Activated CD8-positive, alpha-beta memory T cell treated with anti-CD3 and anti-CD28 coated beads, Interleukin-2, amount 10 ng/mL, durations not matched to agents 7 days and 5 days (primary cell): Measurements from ENCODE around the gene ZNF804B. TPM values are rescaled to one million over a fixed set of nuclear protein-coding genes. Genes with fewer than 3 reads are reported as not detected.

Experiments
- ATAC-seq: fragments of 150-1000 bp; cut with Tn5 transposase; one replicate; pipeline ENCODE4 v1.10.0; 2021; ENCODE audit warnings: moderate library complexity
- CTCF ChIA-PET: fragments of 350-600 bp; sonication (Branson Sonifier 250); formaldehyde crosslinking; loops from one replicate; lab custom pipeline; 2021; ENCODE audit warnings: antibody characterized with exemption; lab: Charles Lee
- DNase-seq: peaks from one replicate; pipeline ENCODE4 v3.0.0-alpha.2; 2020
- H3K27ac Mint-ChIP-seq: one replicate; pipeline ENCODE4 v1.8.0; 2021; ENCODE audit warnings: mild to moderate bottlenecking, mixed read lengths
- H3K27me3 Mint-ChIP-seq: one replicate; pipeline ENCODE4 v1.8.0; 2021; ENCODE audit warnings: mixed read lengths
- H3K36me3 Mint-ChIP-seq: one replicate; pipeline ENCODE4 v1.8.0; 2021; ENCODE audit warnings: mild to moderate bottlenecking, mixed read lengths
- H3K4me1 Mint-ChIP-seq: one replicate; pipeline ENCODE4 v1.8.0; 2021; ENCODE audit warnings: mixed read lengths
- H3K4me3 Mint-ChIP-seq: one replicate; pipeline ENCODE4 v1.8.0; 2021; ENCODE audit warnings: mild to moderate bottlenecking, moderate library complexity, mixed read lengths
- H3K9me3 Mint-ChIP-seq: one replicate; pipeline ENCODE4 v1.8.0; 2022; ENCODE audit warnings: low read depth, mixed read lengths
- total RNA-seq, 2 experiments: library from RNA; stranded (reverse); gene quantifications; one replicate each; pipeline ENCODE4 v1.2.3, GENCODE V29; 2021

The ZNF804B gene
- total RNA-seq, 2 experiments from 2014 or later = not detected

DNA sequence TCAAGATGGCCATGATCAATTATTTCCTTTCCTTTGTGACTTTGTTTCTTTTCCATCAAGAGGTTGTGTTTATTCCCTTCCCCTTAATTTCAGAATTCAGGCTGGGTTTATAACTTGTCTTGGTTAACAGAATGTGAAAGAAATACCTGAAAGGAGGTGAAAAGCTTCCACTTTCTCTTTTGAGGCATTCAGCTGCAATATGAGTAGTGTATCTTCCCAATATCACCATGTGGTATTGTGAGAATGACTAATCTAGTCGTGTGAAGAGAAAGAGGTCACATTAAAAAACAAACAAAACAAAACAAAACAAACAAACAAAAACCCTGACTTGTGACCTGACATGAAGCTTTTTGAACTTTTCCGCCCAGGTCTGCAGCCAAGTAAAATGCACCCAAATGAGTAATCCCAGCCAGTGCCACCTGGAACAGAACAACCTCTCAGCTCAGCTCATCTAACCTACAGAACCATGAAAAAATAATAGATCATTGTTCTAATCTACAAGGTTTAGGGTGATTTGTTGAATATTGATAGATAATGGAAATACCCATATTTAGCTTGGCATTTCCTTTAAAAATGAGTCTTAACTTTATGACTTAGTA is 106.9 kb downstream of the ZNF804B start:
- DNase-seq (no peak), ATAC-seq (no peak)
- Mint-ChIP-seq H3K27ac (no peak overlapping the region), H3K4me3 (no peak overlapping the region), H3K27me3 (no peaks in the 10 kb centered on the region), H3K4me1 (no peaks in the 10 kb centered on the region), H3K36me3 (no peaks in the 10 kb centered on the region), H3K9me3 (no peaks in the 10 kb centered on the region)
- CTCF ChIA-PET = no interaction called here

DNA sequence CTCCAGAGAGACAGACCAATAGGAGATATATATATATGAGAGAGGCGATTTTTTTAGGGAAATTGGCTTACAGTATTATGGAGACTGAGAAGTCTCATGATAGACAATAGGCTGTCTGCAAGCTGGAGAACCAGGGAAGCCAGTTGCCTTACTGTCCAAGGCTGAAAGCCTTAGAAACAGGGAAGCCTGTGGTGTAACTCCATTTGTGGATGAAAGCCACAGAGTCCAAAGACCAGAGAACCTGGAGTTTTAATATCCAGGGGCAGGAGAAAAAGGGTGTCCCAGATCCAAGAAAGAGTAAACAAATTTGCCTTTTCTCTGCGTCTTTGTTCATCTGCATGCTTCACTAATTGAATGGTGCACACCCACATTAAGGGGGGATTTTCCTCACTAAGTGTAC is 107.7 kb downstream of the ZNF804B start:
- DNase-seq (no peak), ATAC-seq (no peak)
- CTCF ChIA-PET = no interaction called here
- no peaks in the 10 kb centered on the region for H3K36me3 Mint-ChIP-seq
- H3K9me3 Mint-ChIP-seq = no peaks in the 10 kb centered on the region
- no peaks in the 10 kb centered on the region for H3K4me1 Mint-ChIP-seq
- no peak overlapping the region for H3K27ac Mint-ChIP-seq
- H3K4me3 Mint-ChIP-seq = no peak overlapping the region
- H3K27me3 Mint-ChIP-seq = no peaks in the 10 kb centered on the region

DNA sequence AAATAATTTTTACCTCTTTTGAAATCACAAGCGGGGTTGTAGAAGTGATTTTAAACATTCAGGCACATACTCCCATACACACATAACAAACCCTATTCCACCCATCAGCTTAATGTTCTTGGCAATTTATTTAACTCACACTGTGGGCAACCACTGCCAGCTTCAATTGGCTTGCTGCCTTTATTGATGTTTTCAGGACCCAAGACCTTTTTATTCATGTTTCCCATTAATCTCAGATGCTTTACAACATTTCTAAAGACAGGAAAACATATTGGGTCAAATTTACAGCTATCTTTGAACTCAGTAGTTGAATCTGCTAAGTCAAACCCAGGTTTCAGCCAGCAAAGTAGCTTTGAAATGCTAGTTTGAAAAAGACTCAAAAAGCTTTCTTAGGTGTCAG is 109.0 kb downstream of the ZNF804B start:
- ATAC-seq (no peak), DNase-seq (no peak)
- no peak overlapping the region for H3K27ac Mint-ChIP-seq
- H3K9me3 Mint-ChIP-seq = no peaks in the 10 kb centered on the region
- no peaks in the 10 kb centered on the region for H3K4me1 Mint-ChIP-seq
- no peaks in the 10 kb centered on the region for H3K27me3 Mint-ChIP-seq
- CTCF ChIA-PET = interaction anchor here (0.7 kb wide), 1 partner anchor 9 kb away, joined by 3 read pairs; no protein-coding TSS in a partner anchor
- no peak overlapping the region for H3K4me3 Mint-ChIP-seq
- H3K36me3 Mint-ChIP-seq = no peaks in the 10 kb centered on the region

DNA sequence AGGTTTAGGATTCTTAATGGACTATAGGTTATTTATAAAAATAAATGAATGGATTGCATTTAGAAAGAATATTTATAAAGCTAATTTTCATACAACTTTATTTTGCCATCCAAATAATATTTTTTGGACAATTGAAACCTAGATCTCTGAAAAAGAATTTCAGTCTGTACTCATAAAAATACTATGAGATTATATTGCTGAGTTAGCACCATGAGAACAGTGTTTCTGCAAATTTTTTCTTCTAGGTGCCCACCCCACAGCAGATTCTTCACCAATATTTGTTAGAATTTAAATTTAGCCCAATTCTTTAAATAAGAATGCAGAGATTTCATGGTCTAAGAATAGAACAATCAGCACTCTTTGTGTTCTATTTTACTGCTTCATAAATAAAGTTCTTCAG is 121.6 kb downstream of the ZNF804B start:
- Mint-ChIP-seq H3K4me3 (no peak overlapping the region), H3K36me3 (no peaks in the 10 kb centered on the region), H3K9me3 (no peaks in the 10 kb centered on the region), H3K27me3 (no peaks in the 10 kb centered on the region), H3K4me1 (no peaks in the 10 kb centered on the region), H3K27ac (no peak overlapping the region)
- DNase-seq = no peak
- ATAC-seq = no peak
- CTCF ChIA-PET = no interaction called here

DNA sequence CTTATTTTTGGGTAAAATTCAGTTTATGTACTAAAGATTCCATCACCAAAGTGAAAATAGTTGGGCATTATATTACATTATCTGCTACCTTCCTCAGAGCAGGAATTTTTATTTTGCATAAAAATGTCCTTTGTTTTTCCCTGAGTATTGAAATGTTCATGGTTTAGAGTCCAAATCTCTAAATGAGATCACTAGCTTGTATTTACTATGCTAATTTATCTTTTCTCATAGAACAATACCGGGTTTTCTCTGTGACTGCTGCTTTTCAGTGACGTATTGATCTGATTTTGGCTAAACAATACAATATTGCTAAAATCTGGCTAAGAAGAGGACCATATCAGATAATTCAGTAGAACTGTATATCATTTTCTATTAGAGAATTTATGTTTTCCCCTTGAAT is 125.6 kb downstream of the ZNF804B start:
- Mint-ChIP-seq H3K9me3 (no peaks in the 10 kb centered on the region), H3K27ac (no peak overlapping the region), H3K27me3 (no peaks in the 10 kb centered on the region), H3K4me3 (no peak overlapping the region), H3K36me3 (no peaks in the 10 kb centered on the region), H3K4me1 (no peaks in the 10 kb centered on the region)
- DNase-seq (no peak), ATAC-seq (no peak)
- CTCF ChIA-PET = no interaction called here

DNA sequence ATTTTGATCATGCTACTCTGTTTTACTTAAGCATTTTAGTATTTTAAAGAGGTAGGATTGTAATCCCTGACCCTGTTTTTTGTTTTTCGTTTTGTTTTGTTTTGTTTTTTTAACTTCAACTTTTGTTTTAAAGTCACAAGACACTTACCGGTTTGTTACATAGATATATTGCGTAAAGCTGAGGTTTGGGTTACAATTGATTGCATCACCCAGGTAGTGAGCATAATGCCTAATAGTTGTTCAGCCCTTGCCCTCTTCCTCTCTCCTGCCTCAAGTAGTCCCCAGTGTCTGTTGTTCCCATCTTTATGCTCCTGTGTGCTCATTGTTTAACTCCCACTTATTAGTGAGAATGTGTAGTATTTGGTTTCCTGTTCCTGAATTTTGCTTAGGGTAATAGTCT is 129.2 kb downstream of the ZNF804B start:
- H3K9me3 Mint-ChIP-seq = no peaks in the 10 kb centered on the region
- H3K27me3 Mint-ChIP-seq = no peaks in the 10 kb centered on the region
- ATAC-seq = no peak
- no peak for DNase-seq
- H3K36me3 Mint-ChIP-seq = no peaks in the 10 kb centered on the region
- H3K4me3 Mint-ChIP-seq = no peak overlapping the region
- CTCF ChIA-PET = no interaction called here
- no peak overlapping the region for H3K27ac Mint-ChIP-seq
- H3K4me1 Mint-ChIP-seq = no peaks in the 10 kb centered on the region

DNA sequence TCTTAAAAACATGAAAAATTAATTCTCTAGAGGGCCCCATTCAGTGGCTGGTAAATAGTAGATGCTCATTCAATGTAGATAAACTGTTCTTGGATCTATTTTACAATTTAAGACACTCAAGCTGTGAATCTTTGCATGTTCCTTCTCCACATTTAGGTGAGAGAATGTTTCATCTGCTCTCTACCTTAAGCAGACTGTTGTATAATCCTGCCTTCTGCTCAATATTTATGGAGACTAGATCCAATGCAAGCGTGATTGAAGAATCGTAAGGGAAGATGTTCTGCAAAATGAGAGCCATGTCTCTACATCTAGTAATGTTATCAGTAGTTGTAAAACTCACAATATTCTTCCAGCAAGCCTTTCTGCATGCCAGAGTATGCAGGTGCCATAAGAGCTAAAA is 151.0 kb downstream of the ZNF804B start:
- ATAC-seq (no peak), DNase-seq (no peak)
- CTCF ChIA-PET = no interaction called here
- peaks cover 3% of the 10 kb centered on the region for H3K9me3 Mint-ChIP-seq
- H3K4me3 Mint-ChIP-seq = no peak overlapping the region
- H3K4me1 Mint-ChIP-seq = no peaks in the 10 kb centered on the region
- H3K27me3 Mint-ChIP-seq = no peaks in the 10 kb centered on the region
- H3K27ac Mint-ChIP-seq = no peak overlapping the region
- H3K36me3 Mint-ChIP-seq = no peaks in the 10 kb centered on the region

DNA sequence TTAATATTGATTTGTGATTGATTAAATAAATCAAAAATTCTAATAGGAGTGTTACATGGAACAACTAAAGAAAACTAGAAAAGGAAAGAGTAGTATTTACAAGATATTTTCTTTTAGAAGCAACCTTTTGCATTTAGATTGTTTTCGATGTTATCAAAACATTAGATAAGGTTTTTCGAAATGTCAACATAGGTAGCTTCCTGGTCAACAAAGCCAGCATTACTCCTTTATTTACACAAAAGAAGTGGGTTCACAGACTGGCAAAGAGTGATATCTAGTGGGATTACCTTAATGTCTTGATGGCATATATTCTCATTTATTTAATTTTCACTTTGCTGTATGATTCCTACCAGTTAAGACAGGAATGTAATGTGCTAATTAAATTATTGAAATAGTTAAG is 153.4 kb downstream of the ZNF804B start:
- no peaks in the 10 kb centered on the region for H3K27me3 Mint-ChIP-seq
- CTCF ChIA-PET = no interaction called here
- no peak overlapping the region for H3K27ac Mint-ChIP-seq
- H3K4me3 Mint-ChIP-seq = no peak overlapping the region
- peaks cover 3% of the 10 kb centered on the region for H3K9me3 Mint-ChIP-seq
- H3K36me3 Mint-ChIP-seq = no peaks in the 10 kb centered on the region
- ATAC-seq = no peak
- H3K4me1 Mint-ChIP-seq = no peaks in the 10 kb centered on the region
- no peak for DNase-seq

DNA sequence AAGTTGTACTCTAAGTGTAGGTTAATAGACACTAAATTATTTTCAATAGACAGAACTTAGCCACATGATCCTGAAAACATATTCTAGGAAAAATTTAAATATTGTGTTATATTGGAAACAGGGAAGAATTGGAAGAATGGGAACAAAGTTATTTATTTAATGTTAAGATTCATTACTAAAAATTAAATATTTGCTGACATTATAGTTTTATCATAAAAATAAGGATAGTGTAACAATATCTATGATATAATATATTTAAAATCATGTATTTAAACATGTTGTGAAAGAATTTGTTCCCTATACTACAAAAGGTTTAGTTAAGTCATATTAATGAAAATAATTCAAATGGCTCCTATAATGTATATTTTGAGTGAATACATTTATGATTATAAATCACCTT is 156.1 kb downstream of the ZNF804B start:
- H3K4me1 Mint-ChIP-seq = no peaks in the 10 kb centered on the region
- ATAC-seq (no peak), DNase-seq (no peak)
- H3K27me3 Mint-ChIP-seq = no peaks in the 10 kb centered on the region
- no peaks in the 10 kb centered on the region for H3K36me3 Mint-ChIP-seq
- H3K27ac Mint-ChIP-seq = no peak overlapping the region
- CTCF ChIA-PET = no interaction called here
- no peaks in the 10 kb centered on the region for H3K9me3 Mint-ChIP-seq
- no peak overlapping the region for H3K4me3 Mint-ChIP-seq

DNA sequence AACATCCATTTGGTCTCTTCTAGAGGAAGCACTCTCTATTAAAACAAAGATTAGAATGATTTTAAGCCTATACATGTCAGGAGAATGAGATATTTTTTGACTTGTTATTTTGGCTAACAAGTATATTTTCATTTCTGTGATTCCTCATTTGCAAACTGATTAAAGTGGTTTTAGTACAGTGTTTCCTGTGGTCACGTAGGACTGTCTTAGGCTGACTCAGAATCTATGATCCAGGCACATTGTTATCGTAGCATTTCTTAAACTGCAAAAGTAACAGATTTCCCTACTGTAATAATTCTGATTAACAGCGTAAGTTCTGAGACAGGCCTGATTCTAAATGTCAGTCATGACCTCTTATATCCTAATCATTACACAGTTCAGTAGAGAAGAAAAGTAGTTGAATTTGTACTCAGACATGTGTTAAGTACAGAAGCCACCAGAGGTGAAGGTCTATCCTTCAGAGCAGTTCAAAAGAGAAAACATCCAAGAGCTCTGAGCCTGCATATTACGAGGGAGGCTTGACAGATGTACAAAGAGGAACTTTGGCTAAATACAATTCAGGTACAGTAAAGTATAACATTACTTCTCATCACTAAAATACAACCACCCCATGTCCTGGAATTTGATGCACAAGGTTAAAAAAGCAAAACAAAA is 160.1 kb downstream of the ZNF804B start:
- CTCF ChIA-PET = no interaction called here
- no peak overlapping the region for H3K4me3 Mint-ChIP-seq
- no peaks in the 10 kb centered on the region for H3K9me3 Mint-ChIP-seq
- H3K36me3 Mint-ChIP-seq = no peaks in the 10 kb centered on the region
- no peak for DNase-seq
- H3K27ac Mint-ChIP-seq = no peak overlapping the region
- H3K27me3 Mint-ChIP-seq = no peaks in the 10 kb centered on the region
- H3K4me1 Mint-ChIP-seq = no peaks in the 10 kb centered on the region
- ATAC-seq = no peak

DNA sequence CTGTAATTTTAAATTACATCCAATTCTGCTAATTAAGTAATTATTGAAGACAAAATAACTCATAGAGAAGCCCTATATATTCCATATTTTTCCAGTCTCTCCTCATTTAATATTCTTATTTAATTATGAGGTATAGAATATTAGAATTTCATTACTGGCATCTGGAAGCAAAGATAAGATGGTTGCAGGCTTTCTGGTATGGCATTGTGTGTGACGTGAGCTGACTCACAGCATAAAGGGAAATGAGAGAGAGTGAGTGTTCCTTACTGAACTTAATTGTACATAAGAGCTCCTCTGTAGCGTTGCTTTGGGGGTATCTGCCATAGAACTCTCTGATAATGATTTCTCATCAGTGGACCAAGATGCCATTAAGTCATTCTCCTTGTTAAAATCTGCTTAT is 163.4 kb downstream of the ZNF804B start:
- Mint-ChIP-seq H3K4me1 (no peaks in the 10 kb centered on the region), H3K9me3 (no peaks in the 10 kb centered on the region), H3K36me3 (no peaks in the 10 kb centered on the region), H3K27me3 (no peaks in the 10 kb centered on the region), H3K27ac (no peak overlapping the region), H3K4me3 (no peak overlapping the region)
- ATAC-seq = no peak
- no peak for DNase-seq
- CTCF ChIA-PET = no interaction called here

DNA sequence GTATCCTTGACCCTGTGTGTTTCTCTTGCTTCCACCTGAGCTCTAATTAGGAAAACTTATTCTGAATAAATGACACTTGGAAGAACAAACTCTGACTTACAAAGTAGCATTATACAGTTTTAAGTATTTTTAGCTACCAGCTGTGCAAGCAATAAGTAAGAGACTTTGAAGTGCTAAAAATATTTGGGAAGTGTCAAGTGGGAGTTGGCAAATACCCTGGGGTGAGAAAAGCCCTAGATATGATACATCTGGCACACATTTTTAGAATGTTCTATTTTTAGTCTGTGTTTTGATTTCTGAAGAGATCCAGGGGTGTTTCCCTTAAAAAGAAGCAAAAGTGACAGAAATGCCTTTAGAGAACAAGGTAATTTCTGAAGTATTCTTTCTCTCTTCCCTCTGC is 168.8 kb downstream of the ZNF804B start:
- no peak for ATAC-seq
- Mint-ChIP-seq H3K4me1 (no peaks in the 10 kb centered on the region), H3K9me3 (peaks cover 4% of the 10 kb centered on the region)

DNA sequence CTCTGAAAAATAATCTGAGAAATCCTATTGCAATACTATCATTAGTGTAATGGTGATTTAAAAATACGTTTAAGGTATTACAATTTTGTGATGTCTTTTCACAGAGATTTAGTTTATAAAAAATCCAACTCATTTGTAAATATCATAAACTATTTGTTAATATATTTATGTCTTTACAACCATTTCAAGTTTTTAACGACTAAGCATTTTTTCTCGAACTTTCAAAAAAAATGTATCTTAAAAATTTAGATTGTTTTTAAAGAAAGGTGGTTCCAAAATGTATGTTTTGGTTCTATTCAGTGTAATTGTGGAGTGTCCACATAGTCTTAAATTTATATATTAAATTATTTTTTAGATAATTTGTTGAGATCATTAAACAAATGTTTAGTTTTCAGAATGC is 170.2 kb downstream of the ZNF804B start:
- Mint-ChIP-seq H3K36me3 (no peaks in the 10 kb centered on the region), H3K4me3 (no peak overlapping the region), H3K4me1 (no peaks in the 10 kb centered on the region), H3K9me3 (peaks cover 4% of the 10 kb centered on the region), H3K27me3 (no peaks in the 10 kb centered on the region), H3K27ac (no peak overlapping the region)
- ATAC-seq (no peak), DNase-seq (no peak)
- CTCF ChIA-PET = no interaction called here

More for the DNA sequence above, 168.8 kb downstream of the ZNF804B start:
- CTCF ChIA-PET = no interaction called here
- Mint-ChIP-seq H3K36me3 (no peaks in the 10 kb centered on the region), H3K27me3 (no peaks in the 10 kb centered on the region), H3K4me3 (no peak overlapping the region), H3K27ac (no peak overlapping the region)
- no peak for DNase-seq

DNA sequence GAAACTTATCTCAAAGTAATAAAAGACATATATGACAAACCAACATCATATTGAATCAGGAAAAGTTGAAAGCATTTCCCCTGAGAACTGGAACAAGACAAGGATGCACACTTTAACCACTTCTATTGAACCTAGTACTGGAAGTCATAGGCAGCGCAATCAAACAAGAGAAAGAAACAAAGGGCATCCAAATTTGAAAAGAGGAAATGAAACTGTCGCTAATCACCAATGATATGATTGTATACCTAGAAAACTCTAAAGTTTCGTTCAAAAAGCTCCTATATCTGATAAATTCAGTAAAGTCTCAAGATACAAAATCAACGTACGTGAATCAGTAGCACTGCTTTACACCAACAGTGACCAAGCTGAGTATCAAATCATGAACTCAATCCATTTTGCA is 173.8 kb downstream of the ZNF804B start:
- no peaks in the 10 kb centered on the region for H3K27me3 Mint-ChIP-seq
- H3K27ac Mint-ChIP-seq = no peak overlapping the region
- ATAC-seq (no peak), DNase-seq (no peak)
- H3K4me3 Mint-ChIP-seq = no peak overlapping the region
- peaks cover 7% of the 10 kb centered on the region for H3K9me3 Mint-ChIP-seq
- no peaks in the 10 kb centered on the region for H3K36me3 Mint-ChIP-seq
- CTCF ChIA-PET = no interaction called here
- no peaks in the 10 kb centered on the region for H3K4me1 Mint-ChIP-seq
